Inflammatory macrophage (primary cell): Measurements from ENCODE around the gene PAQR6.

ENCODE experiments used
- DNase-seq, 2 donors: peaks; one replicate each; pipeline ENCODE4 v3.0.0-alpha.2; 2020 to 2022

PAQR6 gene

DNA sequence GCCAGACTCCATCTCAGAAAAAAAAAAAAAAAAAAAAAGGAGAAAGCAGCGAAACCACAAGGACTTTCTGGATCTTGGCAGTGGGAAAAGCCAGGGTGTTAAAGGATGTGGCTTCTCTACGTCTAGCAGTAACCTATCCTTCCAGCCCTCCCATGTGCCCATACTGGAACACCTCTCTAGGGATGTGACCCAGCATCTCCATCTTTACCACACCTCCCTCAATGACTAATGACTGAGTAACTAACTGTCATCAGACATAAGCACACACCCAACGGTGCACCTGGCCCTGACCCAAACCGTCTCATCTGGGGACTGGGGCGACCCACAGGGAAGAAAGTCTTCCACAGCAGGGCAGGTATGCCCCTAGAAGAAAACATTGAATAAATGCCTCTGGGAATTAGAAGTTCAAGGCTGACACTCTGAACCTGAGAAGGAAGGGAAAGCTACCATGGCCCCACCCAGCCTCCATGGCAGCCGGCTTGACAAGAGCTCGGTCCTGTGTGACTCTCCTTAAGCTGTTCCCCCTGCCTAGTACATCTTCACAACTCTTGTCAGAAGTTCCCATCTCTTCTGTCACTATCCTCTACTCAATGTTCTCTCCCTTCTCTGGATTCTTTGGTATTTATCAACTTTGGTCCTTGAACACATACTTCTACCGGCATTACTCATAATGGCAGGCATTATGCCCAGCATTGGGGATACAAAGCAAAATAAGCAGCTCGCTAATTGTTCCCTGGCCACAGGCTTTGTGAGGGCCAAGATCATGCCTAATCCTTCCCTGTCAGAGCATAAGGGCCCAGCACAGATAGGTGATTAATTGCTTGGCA, 14.8 kb upstream of the PAQR6 start:
- no peak for DNase-seq

DNA sequence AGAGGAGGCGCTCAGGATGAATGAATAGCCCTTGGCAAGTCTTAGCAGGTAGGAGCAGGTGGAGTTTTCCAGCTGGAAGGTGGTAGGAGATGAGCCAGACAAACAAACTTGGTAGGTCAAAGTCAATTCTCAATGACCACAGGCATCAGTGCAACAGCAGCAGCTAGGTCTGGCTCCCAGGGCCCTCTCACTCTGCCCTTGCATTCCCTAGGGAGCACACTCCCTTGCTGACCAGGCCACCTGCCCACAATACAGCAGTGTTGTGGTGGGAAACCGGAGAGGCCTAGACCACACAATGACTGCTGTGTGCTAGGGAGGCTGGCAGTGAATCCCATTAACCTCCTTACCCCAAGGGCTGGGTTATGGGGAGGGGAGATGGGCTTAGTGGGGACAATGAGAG, 13.0 kb upstream of the PAQR6 start:
- no peak for DNase-seq

DNA sequence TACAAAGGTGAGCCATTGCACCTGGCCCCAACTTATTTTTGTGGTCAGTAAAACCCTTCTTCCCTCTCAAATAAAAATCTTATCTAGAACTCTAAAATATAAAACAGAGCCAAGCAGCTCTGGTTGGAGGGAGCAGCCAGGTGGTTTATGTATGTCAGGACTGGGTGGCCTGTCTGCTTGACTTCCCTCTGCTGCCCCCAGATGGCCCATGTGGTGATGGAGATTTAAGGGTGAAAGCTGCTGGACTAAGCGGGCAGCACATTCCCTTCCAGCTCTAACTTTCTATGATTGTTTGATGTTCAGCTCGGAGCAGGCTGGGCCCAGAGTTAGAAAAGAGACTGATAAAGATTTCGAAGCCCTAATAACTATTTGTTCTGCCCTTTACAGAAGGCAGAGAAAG, 11.9 kb upstream of the PAQR6 start:
- DNase-seq, result no peak

DNA sequence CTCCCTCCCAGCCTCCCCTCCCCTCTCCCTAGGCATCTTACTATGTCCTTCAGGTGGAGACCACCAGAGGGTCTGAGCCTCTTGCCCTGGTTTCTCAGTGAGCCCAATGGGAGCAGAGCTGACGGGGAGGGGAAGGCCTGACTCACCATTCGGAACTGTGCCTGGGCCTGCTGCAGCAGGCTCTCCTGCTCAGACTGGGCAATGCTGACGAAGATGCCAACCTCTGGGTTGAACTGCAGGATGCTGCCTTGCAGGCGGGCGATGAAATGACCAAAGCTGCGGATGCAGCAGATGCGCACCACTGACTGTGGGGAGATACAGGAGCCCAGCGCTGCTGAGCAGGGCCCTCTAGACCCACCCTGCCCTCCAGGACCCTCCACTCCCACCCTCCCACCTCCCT, 11.0 kb upstream of the PAQR6 start:
- no peak for DNase-seq

DNA sequence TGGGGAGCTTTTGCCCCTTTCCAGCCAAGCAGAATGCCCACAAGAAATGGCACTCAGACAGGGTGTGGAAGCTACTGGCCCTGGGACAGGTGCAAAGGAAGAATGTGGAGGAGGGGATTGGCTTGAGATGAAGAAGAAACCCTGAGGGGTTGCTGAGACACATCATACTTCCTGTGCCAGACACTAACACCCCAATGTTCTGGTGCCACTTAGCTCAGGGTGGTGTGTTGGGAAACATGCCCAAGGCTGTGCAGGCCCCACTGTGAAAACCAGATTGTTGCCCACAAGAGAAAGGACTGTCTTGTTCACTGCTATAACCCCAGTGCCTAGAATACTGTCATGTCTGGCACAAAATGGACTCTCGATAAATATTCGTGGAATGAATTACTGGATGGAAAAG, 9.9 kb upstream of the PAQR6 start:
- DNase-seq, result no peak

DNA sequence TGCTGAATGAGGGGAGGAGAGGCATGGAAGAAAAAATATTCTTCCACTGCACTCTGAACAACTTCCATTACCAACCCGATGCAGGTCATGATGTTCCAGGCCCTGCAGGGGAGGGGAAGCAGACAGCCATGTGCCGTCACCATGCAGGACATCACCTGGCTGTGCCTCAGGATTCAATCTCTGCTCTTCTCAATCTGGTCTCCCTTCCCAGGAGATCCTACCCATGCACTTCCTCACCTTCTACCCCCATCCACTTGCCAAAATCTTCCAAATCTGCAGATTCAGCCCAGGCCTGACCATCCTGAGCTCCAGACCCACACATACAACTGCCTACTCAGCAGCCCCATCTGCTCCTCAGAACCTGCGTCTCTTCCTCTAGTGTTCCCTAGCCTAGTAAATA, 5.8 kb upstream of the PAQR6 start:
- no peak for DNase-seq

DNA sequence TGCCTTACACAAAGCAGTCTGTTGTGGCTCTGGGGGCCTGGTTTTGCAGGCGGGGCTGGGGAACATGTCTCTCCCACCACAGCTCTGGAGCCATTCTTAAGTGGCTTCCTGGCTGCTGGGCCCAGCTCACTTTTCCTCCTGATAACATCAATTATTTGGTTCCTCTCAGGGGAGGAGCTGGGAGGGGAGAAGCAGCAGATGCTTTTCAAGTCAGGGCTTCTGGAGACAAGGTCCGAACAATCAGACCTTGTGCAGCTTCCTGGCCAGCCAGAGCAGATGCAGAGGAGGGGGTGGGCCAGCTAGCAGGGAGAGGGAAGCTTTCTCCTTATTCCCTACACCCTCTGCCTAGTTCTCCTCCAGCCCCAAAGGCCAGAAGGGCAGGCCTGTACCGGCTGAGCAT, 3.7 kb upstream of the PAQR6 start:
- DNase-seq, result no peak

DNA sequence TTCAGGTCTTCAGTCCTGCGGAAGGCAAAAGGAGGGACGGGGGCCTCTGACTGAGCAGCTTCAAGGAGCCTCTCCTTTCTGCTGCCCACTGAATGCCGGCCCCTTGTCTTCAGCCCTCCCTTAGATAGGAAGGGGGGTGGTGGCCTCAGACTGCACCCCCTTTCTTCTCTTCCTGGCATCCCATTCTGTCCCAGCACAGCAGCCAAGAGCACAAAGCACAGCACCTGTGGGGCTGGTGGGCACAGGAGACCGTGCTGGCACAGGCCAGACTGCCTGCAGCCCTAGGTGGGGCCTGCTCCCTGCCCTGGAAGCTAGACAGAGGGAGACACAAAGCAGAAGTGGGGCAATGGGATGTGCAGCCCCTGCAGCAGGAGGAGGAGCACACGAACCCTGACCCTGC, 1.7 kb upstream of the PAQR6 start:
- DNase-seq, result no peak

DNA sequence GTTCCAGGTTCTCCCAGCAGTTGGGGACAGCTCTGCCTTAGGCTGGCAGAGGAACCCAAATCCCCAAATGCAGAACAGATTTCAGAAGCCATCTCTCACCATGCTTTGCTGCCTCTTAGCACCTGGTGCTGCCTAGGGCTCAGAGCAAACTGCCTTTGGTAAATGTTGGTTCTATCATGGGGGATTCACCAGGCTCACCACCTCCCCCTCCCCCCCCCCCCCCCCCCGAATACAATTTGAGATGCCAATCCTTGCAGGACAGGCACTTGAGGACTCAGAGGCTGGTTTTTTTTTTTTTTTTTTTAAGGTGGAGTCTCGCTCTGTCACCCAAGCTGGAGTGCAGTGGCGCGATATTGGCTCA, 447 bp upstream of the PAQR6 start:
- DNase-seq, result no peak

DNA sequence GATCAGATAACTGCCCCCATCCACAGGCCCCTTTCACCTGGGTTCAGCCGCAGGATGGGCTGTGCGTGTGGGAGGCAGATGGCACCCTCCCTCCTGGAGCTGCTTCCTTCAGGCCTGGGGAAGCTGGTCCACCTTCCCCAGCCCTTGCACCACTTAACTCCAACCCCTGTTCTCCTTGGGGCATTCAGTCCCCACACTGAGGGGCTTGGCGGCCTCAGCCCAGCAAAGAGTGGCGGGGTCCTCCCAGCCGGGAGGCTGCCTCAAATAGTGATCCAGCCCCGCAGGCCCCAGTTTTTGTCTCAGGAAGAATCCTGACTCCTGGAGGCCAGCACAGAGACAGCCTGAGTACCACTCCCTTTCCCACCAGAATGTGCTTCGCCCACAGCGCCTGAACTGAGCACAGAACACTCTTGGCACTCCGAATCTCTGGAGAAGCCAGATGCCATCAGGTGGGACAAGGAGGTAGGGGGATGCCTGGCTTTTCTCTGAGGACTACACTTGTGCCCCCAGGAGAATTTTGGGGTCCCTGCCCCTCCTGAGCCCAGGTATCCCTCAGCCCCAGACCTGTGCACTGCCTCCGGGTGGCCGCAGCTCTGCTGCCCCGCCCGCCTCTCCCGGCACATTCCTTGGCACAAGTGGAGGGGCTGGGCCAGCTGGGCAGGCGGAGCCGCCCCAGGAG, 936 bp downstream of the PAQR6 start:
- DNase-seq, result no peak

DNA sequence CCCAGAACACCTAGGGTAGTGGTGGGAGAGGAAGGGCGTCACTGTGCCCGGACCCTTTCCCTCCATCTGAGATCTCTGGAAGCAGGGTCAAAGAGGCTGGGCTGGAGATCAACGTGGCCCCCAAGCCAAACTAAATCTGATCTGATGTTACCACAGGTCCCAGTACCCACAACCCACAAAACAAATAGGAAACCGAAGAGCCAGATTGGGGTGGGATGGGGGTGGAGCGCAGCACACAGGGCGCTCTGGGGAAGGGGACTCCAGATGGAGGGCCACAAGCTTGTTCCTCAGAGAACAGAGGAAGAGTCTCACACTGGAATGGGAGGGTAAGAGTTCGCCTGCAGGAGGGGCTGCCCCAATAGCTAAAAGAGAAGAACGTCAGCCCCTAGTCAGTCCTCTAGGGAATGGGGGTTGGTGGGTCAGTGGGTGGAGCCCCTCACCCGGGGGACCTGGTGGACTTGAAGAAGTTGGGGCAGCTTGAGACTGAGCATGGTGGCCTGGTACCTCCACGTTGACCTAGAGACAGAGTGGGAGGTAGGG, 1.5 kb downstream of the PAQR6 start:
- DNase-seq, result no peak

DNA sequence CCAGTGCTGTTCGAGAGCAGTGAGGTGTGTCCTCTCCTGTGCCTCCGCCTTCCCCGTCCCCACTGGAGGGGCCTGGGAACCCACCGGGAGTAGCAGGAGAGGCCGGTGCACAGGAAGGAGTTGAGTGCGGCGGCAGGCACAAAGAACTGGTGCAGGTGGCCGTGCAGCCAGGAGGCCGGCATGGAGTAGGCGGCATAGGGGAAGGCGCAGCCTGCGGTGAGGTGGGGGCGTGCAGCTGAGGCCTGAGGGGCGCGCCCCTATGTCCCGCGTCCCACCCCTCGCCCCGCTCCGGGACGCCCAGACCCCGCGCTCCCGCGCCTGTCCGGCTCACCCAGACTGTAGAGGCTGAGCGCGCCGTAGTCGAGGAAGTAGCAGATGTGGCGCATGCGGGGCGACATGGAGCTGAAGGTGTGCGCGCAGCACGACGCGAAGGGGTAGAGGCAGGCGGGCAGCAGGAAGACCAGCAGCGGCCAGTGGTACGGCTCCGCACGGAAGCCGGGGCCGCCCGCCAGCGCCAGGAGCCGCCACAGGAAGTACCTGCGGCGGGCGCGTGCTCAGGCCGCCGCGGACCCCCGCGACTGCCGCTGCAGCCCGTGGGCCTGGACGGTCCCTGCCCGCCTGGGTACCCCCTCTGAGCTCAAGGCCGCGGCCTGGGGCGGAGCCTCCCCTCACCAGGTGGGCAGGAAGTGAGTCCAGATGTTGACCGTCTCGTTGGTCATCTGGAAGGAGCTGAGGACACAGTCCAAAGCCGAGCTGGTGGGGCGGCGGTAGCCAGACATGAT, 2.2 kb downstream of the PAQR6 start:
- DNase-seq, result peak in 1 of 2 donors; percentile 11

DNA sequence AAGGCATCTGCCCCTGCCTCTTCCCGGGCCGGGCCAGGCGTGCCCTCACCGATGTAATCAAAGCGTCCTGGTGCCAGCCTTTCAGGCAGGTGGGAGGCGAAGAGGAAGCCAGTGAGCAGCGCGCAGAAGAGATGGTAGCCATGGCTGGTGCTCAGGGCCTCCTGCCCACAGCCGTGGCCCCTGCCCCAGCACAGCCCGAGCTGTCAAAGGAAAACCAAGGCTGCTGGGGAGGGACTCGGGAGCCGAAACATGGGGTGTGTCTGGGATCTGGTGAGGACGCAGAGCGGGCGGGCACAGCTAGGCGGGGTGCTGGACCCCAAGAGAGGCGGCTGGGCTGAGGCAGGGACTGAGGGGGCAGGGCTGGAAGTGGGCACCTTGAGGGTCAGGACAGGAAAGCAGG, 3.1 kb downstream of the PAQR6 start:
- no peak for DNase-seq

DNA sequence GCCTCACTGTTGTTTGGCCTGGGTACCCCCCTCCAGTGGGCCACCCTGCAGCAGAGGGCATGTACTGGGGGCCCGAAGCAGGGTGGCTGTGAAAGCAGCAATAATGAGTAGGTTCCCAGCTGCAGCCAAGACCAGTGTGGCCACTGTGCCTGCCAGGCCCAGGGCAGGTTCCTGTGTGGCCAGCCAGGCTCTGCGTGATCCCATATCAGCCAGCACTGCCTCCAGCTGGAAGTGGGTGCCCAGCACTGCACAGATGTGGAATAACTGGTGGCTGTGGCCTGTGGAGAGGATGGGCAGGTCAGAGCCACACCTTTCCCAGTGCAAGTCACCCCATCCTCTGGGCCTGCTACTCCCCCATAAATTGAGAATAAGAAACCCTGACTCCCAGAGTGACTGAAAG, 3.7 kb downstream of the PAQR6 start:
- no peak for DNase-seq

DNA sequence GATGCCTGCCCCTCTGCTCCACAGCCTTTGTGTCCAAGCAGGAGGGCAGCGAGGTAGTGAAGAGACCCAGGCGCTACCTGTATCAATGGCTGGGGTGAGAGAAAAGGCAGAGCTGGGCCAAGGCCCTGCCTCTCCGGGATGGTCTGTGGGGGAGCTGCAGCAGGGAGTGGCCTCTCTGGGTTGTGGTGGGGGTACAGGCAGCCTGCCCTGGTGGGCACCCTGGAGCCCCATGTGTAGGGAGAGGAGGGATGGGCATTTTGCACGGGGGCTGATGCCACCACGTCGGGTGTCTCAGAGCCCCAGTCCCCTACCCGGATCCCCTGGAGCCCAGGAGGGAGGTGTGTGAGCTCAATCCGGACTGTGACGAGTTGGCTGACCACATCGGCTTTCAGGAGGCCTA, 5.1 kb downstream of the PAQR6 start:
- no peak for DNase-seq

DNA sequence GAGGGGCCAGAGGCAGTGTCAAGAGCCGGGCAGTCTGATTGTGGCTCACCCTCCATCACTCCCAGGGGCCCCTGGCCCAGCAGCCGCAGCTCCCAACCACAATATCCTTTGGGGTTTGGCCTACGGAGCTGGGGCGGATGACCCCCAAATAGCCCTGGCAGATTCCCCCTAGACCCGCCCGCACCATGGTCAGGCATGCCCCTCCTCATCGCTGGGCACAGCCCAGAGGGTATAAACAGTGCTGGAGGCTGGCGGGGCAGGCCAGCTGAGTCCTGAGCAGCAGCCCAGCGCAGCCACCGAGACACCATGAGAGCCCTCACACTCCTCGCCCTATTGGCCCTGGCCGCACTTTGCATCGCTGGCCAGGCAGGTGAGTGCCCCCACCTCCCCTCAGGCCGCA, 5.9 kb downstream of the PAQR6 start, which contains the start of gene BGLAP:
Gene BGLAP, plus strand, starts transcription at position 259 of the 400 bp plus-strand sequence. Its CDS starts 48 bp downstream, at position 307.
- DNase-seq, result no peak

DNA sequence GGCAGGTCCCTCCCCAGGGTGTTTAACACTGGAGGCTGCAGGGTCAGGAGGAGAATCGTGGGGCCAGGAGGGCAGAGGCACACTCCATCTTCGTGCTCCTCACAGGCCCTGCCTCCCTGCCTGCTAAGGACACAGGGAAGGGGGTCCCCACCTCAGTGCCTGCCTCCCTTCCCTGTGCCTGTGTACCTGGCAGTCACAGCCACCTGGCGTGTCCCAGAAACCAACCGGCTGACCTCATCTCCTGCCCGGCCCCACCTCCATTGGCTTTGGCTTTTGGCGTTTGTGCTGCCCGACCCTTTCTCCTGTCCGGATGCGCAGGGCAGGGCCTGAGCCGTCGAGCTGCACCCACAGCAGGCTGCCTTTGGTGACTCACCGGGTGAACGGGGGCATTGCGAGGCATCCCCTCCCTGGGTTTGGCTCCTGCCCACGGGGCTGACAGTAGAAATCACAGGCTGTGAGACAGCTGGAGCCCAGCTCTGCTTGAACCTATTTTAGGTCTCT, 6.5 kb downstream of the PAQR6 start:
- peak in 1 of 2 donors; percentile 34 for DNase-seq

DNA sequence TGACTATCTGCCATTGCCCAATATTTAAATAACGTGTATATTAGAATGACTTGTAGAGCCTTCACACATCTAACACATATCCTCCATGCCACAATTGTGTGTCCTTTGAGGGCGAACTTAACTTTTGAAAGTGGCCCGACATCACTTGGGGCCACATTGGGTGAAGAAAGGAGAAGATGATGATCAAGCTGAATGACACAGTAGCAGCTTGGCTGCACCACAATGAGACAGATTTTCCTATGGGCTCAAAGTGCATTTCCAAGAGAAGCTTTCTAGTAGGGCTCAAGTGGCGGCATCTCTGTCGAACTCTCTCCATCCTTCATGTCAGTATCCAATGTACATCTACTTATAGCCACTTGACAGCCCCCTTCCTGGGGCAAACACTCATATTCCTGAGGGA, 9.6 kb downstream of the PAQR6 start:
- DNase-seq, result no peak

DNA sequence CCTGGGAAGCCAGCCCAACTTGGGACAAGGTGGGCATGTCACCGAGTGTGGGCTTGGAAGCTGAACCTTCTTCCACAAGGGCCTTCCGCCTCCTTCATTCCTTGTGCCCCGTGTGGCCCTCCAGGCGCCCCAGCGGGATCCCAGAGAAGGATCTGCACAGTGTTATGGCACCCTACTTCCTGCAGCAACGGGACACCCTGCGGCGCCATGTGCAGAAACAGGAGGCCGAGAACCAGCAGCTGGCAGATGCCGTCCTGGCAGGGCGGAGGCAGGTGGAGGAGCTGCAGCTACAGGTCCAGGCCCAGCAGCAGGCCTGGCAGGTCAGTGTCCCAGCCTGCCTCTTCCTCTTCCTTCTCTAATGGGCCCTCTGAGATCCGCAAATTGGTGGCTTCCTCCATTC, 11.7 kb downstream of the PAQR6 start:
- DNase-seq, result no peak

DNA sequence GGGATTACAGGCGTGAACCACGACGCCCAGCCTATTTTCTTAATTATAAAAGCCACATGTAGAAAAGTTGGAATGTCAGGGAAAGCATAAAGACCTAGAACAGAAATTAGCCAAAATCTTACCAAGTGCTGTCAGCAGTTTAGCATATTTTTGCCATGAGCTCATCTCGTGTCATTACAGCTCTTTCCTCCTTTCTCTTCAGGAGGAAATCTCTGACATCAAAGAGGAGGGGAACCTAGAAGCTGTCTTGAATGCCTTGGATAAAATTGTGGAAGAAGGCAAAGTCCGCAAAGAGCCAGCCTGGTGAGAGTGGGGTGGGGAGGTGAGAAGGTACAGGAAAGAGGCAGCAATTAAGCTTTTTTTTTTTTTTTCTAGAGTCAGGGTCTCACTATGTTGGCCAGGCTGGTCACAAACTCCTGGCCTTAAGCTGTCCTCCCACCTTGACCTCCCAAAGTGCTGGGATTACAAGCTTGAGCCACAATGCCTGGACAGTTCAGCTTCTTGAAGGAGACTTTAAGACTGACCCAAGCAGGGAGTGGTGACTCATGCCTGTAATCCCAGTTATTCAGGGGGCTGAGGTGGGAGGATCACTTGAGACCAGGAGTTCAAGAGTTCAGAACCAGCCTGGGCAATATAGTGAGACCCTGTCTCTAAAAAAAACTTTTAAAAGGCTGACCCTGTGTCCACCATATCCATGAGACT, 14.3 kb downstream of the PAQR6 start:
- DNase-seq, result no peak

DNA sequence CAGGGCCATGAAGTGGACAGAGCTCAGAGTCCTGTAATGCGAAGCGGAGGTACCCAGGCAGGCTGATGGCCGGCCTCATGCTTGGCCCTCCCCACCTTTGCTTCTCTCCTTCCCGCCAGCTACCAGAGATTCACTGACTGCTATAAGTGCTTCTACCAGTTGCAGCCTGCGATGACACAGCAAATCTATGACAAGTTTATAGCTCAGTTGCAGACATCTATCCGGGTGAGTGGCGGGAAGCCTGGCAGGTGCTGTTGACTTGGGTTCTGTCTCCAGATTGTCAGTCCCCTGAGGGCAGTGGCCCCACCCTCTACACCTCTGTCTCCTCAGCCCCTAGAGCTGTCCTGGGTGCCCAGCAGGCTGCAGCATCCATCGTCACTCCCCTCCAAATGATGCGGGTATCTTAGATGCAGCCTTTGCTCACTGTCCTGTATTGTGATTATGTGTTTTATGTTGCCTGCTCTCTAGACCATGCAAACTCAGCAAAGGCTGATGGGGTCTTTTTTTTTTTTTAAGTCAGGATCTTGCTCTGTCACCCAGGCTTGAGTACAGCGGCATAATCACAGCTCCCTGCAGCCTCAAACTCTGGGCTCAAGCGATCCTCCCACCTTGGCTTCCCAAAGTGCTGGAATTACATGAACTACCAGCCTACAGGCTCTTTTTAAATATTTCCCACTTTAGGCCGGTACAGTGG, 15.5 kb downstream of the PAQR6 start:
- no peak for DNase-seq

DNA sequence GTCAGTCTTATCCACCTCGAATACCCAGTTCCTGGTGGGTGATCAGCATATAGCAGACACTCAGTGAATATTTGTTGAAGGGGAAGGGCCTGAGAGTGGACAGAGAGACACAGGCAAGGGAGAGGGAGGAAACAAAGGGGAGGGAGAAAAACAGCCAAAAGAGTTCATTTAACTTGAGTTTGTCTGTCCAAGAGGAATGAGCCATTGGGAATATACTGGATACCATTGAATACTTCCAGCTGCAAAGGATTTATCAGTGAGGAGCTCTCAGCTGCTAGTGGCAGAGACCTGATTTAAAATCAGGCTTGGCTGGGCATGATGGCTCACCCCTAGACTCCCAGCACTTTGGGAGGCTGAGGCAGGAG, 17.4 kb downstream of the PAQR6 start:
- DNase-seq, result no peak
